CD4-positive, alpha-beta T cell treated with Interleukin-4 for 1 hour (primary cell): ENCODE results near the gene CA11.
A peak's percentile ranks its signal among the peaks of the same experiment; 100 is the strongest.
"Not testable (repeated sequence)": the region's sequence is repeated elsewhere in the genome, so short reads cannot be mapped to it uniquely, and the experiment has no call there.

Source experiments
- DNase-seq, 2 donors: peaks; one replicate each; pipeline ENCODE4 v3.0.0-alpha.2; 2020 to 2022

Gene CA11

GRCh38 chr19:48668761-48669160 is 22.8 kb upstream of the CA11 start:
- no peak for DNase-seq

GRCh38 chr19:48668332-48668731 is 22.3 kb upstream of the CA11 start:
- no peak for DNase-seq

- DNase-seq: no peak
Observed at GRCh38 chr19:48665786-48666185, 19.8 kb upstream of the CA11 start.

- no peak for DNase-seq
Observed at GRCh38 chr19:48664476-48664875, 18.5 kb upstream of the CA11 start.

GRCh38 chr19:48663667-48664066 is 17.7 kb upstream of the CA11 start:
- no peak for DNase-seq

- no peak for DNase-seq
Observed at GRCh38 chr19:48661711-48662090, 15.7 kb upstream of the CA11 start.

- peak; percentile 88 to 92 for DNase-seq
Observed at GRCh38 chr19:48660852-48661710, 15.1 kb upstream of the CA11 start.

- DNase-seq: peak in 1 of 2 donors; percentile 39
Observed at GRCh38 chr19:48659768-48660167, 13.8 kb upstream of the CA11 start.

GRCh38 chr19:48658483-48658882 is 12.5 kb upstream of the CA11 start:
- DNase-seq: no peak

GRCh38 chr19:48657828-48658227 is 11.8 kb upstream of the CA11 start:
- DNase-seq: not testable (repeated sequence)

GRCh38 chr19:48656840-48657474 is 11.0 kb upstream of the CA11 start:
- no peak for DNase-seq

- no peak for DNase-seq
Observed at GRCh38 chr19:48654299-48655059, 8.5 kb upstream of the CA11 start.

GRCh38 chr19:48651683-48652048 is 5.7 kb upstream of the CA11 start:
- no peak for DNase-seq

GRCh38 chr19:48650974-48651682 is 5.1 kb upstream of the CA11 start:
- no peak for DNase-seq

- DNase-seq: no peak
Observed at GRCh38 chr19:48648134-48648533, 2.1 kb upstream of the CA11 start.

GRCh38 chr19:48646722-48647216 is 782 bp upstream of the CA11 start:
- DNase-seq: no peak

GRCh38 chr19:48645620-48646000 is 377 bp downstream of the CA11 start:
- DNase-seq: no peak

GRCh38 chr19:48644839-48645619 is 958 bp downstream of the CA11 start:
- DNase-seq: peak; percentile 82 to 83

- no peak for DNase-seq
Observed at GRCh38 chr19:48644355-48644754, 1.6 kb downstream of the CA11 start.

- DNase-seq: no peak
Observed at GRCh38 chr19:48642862-48643261, 3.1 kb downstream of the CA11 start.

- DNase-seq: no peak
Observed at GRCh38 chr19:48641850-48642249, 4.1 kb downstream of the CA11 start.
